M059J (cell line): ENCODE data around the gene PIM1. TPM values are rescaled to one million over a fixed set of nuclear protein-coding genes. Genes with fewer than 3 reads are reported as not detected.
"Not testable (repeated sequence)": the region's sequence is repeated elsewhere in the genome, so short reads cannot be mapped to it uniquely, and the experiment has no call there.

Source experiments
- DNase-seq: peaks from one replicate; pipeline ENCODE4 v3.0.0-alpha.2; 2012; ENCODE audit warnings: low read depth
- total RNA-seq: library from RNA; depleted of rRNA; stranded (reverse); fragments of >200 nt; shearing (Covaris generic); gene quantifications from 2 replicates; pipeline ENCODE4 v1.2.3, GENCODE V29; 2014

PIM1 gene
- total RNA-seq, 1 experiment from 2014 or later = 22.0 TPM

DNA sequence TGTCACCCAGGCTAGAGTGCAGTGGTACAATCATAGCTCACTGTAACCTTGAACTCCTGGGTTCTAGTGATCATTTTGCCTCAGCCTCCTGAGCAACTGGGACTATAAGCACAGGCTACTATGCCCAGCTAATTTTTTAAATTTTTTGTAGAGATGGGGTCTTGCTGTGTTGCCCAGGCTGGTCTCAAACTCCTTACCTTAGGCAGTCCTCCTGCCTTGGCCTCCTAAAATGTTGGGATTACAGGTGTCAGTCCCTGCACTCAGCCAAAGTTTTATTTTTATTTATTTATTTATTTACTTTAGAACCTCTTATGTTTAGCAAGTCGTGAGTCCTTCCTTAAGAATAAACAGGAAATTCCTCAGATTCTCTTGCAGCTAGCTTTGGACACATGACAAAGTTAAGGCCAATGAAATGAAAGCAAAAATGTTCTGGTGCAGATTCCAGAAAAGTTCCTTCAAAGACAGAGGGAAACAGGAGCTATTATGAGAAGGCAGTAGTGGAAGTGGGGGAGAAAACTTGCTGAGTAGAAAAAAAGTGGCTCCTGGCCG, 19.1 kb downstream of the PIM1 start:
- peak; percentile 64 for DNase-seq

DNA sequence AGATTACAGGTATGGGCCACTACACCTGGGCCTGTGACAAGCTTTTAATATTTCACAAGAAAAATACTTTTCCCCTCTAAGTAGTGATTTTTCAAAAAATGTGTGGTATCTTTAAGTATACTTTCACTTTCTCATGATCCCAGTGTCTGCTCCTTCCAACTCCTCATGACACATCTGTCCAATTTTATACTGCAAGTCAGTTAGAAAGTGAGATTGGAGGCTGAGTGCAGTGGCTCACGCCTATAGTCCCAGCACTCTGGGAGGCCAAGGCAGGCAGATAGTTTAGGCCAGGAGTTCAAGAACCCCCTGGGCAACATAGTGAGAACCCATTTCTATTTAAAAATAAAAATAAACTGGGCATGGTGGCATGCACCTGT, 20.2 kb downstream of the PIM1 start:
- DNase-seq = peak; percentile 56

DNA sequence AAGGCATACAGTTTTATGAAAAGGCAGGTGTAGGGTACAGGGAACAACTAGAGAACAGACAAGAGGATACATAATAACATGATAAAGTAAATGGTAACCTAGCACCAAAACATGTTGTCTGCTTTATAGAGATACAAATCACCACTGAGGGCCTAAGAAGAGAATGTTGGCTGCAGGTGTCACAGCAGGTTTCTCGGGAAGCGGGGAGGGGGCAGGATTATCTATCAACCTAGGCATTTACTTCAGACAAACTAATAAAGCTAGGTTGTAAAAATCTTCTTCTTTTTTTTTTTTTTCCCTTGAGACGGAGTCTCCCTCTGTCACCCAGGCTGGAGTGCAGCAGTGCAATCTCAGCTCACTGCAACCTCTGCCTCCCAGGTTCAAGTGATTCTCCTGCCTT, 22.7 kb downstream of the PIM1 start:
- DNase-seq = no peak

DNA sequence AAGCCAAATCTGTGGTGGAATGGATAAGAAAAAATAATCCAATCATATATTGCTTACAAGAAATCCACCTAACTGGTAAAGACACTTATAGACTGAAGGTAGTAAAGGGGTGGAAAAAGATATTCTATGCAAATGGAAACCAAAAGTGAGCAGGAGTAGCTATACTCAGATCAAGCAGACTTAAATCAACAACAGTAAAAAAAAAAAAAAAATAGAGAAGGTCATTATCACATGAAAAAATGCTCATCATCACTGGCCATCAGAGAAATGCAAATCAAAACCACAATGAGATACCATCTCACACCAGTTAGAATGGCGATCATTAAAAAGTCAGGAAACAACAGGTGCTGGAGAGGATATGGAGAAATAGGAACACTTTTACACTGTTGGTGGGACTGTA, 24.9 kb downstream of the PIM1 start:
- not testable (repeated sequence) for DNase-seq

DNA sequence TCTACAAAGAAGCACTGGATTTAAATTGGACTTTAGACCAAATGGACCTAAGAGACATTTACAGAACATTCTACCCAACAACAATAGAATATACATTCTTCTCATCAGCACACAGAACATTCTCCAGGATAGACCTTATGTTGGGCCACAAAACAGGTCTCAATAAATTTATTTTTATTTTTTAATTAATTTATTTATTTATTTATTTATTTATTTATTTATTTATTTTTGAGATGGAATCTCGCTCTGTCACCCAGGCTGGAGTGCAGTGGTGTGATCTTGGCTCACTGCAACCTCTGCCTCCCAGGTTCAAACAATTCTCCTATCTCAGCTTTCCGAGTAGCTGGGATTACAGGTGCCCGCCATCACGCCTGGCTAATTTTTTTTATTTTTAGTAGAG, 26.5 kb downstream of the PIM1 start:
- not testable (repeated sequence) for DNase-seq

DNA sequence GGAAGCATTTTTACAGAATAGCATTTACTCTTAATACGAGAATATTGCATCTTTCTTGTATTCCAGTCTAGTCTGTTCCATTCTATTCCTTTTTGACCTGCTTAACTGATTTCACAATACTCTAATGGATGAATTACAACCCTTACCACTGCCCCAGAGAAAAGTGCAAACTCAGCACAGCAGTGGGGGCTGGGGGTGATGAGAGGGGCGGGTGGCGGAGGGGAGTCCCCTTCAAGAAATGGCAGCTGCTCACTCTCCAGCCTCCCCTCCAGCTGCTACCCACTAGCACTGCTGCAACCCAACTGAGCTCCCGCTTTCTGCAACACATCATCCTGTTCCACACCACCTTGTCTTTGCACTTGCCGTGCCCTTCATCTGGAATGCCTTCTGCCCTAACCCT, 30.1 kb downstream of the PIM1 start:
- no peak for DNase-seq

DNA sequence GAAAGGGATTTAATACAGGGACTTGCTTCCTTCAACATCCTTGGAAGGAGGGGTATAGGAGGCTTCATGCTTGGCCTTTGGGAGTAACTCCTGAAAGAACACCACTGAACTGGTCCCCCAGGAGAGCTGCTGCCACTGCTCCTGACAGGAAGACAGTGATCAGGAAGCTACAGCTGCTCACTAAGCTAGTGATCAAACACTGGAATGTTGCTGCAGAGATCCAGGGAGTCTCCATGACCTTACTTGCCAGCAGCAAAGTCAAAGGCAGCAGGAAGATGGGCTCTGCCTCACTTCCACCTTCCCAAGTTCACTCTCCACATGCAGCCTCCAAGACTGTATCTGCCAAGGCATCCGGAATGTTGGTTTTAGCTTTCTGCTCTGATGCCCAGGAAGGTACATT, 31.8 kb downstream of the PIM1 start:
- no peak for DNase-seq

DNA sequence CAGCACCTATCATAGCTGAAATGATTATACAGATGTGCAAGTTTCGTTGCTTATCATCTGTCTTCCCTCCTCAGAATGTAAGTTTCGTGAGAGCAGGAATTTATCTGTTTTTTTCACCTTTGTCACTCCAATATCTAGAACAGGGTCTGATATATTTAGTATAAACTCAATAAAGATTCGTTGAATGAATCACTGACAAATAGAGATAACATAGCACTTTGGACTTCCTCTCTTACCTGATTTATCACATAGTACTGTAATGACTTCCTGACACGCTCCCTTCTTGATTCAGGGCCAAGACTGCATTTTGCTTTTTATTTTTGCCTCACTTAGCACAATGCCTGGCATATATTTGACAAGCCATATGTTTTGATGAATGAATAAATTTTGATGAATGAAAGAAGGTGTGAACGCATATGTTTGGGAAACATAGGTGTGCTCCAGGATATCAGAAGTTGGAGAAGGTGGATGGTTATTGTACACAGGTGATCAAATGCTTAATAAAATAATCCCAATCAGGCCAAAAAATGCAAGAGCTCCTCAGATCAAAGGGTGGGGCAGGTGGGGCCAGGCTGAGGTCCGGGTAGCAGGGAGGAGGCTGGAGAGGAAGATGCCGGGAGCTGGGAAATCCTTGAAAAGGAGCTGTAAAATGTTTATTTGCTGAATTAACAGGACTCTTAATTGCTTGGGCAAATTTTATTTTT, 33.0 kb downstream of the PIM1 start:
- peak; percentile 71 for DNase-seq

DNA sequence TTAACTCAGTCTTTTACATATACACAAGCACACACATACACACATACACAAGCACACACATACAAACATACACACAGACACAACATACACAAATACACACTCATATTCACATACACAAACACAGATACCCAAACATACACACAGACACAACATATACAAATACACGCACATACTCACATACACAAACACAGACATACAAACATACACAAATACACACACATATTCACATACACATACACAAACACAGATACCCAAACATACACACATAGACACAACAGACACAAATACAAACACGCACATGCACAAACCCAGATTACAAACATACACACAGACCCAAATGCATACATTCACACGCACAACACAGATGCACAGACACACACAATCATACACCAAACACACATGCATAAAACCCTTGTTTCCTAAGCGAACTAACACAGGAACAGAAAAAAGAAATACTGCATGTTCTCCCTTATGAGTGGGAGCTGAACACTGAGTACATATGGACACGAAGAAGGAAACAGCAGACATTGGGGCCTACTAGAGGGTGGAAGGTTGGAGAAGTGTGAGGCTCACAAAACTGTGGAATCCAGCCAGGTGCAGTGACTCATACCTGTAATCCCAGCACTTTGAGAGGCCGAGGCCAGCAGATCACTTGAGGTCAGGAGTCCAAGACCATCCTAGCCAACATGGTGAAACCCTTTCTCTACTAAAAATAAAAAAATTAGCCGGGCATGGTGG, 34.2 kb downstream of the PIM1 start:
- peak; percentile 92 for DNase-seq

DNA sequence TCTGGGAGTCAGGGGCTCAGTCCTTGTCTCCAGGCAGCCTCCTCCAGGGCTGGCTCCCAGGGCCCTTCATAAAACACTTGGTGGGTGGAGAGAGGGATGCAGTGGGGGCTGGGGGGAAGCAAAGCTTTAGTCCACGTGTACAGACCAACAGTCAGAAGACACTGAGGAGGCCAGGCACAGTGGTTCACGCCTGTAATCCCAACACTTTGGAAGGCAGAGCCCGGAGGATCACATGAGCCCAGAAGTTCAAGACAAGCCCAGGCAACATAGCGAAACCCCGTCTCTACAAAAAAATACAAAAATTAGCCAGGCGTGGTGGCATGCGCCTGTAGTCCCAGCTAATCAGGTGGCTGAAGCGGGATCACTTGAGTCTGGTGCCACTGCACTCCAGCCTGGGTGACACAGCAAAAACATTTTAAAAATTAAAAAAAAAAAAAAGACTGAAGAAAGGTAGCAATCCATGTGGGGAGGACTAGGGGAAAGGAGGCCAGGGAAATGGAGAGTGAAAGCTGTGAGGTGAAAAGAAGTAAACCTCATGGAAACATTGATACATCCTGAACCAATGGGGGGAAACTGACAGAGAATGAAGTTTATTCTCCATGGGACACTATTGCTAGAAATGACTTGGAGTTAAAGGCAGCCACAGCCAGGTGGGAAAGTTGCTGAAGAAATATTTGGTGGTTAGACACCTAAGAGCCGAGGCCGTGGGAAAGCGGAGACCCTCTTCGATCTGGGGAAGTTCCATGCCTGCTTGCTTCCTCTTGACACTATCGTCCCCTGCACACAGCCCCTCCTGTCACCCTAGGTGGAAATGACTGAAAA, 35.4 kb downstream of the PIM1 start:
- DNase-seq = no peak

DNA sequence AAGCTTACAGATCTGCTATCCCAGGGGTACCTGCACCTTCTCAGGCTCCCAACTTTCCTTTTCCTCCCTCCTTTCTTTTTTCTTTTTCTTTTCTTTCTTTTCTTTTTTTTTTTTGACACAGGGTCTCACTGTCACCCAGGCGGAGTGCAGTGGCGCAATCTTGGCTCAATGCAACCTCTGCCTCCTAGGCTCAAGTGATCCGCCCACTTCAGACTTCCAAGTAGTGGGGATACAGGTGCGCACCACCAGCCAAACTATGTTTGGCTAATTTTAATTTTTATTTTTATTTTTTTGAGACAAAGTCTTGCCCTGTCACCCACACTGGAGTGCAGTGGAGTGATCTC, 36.0 kb downstream of the PIM1 start:
- DNase-seq = no peak

DNA sequence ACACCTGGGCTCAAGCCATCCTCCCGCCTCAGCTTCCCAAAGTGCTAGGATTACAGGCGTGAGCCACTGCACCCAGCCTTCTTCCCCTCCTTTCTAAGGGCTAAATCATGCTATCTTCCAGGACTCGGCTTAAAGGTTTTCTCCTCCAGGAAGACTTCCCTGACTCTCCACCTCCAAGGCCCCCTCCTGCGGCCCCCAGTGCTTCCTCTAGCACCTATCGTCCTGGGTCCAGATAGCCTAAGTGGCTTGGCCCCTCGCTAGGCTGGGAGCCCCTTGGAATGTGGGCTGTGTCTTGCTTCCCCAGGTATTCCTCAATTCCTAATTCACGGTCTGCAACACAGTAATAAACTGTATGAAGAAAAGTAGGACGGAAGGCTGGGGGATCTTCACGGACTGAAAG, 36.7 kb downstream of the PIM1 start:
- no peak for DNase-seq

DNA sequence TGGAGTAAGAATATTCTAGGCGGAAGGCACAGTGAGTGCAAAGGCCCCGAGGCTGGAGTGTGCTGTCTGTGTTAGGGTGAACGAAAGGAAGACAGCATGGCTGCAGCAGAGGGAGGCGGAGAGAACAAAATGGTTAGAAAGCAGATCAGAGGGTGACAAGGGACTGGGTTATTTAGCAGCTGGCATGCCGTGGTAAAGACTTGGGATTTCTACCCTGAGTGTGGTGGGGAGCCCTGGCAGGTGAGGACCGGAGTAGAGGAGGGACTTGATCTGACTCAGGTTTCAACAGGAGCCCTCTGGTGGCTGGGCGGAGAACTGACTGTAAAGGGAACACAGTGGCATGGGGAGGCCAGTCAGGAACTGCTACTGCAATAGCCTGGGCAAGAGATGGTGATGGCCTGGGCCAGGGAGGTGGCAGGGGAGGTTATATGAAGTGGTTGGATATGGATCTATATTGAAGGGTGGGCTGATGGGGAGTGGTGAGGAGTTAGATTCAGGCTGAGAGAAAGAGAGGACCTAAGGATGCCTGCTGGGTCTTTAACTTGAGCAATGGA, 38.0 kb downstream of the PIM1 start:
- DNase-seq = peak; percentile 85

DNA sequence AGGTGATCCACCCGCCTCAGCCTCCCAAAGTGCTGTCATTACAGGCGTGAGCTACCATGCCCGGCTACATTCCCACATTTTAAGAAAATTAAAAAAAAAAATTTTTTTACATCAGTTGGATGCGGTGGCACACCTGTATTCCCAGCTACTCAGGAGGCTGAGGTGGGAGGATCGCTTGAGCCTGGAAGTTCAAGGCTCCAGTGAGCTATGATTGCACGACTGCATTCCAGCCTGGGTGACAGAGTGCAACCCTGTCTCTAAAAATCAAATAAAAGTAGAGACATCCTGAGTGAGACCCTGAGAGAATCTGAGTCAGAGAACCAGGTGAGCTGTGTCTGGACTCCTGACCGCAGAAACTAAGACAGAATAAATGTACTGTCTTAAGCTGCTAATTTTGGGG, 38.8 kb downstream of the PIM1 start:
- no peak for DNase-seq

DNA sequence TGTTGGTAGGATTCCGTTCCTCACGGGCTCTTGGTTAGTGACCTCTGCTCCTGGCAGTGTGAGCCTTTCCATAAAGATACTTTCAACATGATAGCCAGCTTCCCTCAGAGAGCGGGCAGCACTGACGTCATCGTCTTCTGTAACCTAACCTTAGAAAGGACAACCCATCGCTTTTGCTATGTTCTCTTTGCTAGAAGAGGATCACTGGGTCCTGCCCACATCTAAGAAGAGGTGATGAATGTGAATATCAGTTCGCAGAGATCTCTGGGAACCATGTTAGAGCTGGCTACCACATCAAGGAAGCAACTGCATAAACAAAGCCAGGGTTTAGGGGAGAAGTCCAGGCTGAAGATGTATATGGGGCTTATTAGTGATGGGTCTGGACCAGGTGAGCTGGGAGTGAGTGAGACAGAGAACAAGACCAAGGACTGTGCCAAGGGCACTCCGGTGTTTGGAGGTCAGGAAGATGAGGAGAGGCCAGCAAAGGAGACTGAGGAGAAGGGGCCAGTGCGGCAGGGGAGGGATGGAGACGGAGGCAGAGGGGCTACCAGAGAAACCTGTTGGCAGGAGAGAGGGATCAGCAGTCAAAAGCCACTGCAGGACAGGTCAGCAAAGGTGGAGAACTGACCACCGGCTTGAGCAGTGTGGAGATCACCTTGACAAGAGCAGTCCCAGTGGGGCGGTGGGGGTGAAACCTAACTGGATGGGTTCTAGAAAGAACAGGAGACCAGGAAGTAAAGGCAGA, 39.7 kb downstream of the PIM1 start:
- no peak for DNase-seq

DNA sequence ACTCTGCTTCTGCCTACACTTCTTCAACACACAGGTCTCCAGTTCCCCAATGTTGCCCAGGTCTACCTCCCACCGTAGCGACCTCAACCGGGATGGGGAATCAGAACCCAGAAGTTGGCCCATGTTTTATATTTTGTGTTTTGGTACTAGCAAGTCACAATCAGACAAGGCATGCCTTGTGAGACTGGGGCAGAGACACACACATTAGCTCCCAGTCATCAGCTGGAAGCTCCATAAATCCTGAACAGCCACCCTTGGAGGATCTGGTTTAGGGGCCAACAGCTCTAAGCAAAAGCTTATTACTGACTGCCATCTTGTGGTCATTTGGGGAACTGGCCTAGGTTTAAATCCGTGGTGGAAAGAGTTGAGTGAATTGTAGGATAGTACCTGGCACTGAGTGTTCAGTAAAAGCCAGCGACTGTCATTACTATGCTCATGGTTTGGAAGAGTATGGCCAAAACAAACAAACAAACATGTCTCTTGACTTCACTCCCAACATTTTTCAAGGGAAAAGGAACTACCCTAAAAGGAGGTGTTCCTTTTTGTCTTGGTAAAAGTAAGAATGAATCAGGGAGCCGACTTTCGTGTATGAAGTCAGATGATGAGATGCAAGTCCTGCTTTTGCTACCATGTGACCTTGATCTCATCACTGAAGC, 40.5 kb downstream of the PIM1 start:
- peak; percentile 89 for DNase-seq

DNA sequence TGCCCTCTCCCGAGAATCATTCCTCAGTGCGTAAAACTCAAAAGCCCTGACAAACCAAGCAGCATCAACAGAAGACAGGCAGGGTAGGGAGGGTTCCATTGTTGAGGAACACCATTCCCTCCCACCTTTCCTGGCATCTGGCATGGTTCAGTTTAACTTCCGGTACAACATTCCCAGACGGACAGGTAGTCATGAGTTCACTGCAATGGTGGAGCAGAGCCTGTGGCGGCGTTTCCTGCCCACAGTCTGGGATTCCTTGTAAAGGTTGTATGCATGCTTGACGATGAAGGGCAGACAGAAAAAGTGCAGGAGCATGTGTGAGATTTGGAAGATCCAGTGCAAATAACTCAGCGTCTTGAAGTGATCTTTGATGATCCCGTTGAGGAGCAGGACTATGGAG, 42.3 kb downstream of the PIM1 start:
- no peak for DNase-seq

DNA sequence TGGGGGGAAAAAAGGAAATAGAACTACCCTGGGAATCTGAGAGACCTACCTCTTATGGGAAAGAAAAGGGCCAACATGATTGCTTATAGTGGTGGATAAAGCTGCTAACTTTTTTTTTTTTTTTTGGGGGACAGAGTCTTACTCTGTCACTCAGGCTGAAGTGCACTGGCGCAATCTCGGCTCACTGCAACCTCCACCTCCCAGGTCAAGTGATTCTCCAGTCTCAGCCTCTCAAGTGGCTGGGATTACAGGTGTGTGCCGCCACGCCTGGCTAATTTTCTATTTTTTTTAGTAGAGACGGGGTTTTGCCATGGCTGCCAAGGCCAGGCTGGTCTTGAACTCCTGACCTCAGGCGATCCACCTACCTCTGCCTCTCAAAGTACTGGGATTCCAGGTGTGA, 48.1 kb downstream of the PIM1 start:
- no peak for DNase-seq

DNA sequence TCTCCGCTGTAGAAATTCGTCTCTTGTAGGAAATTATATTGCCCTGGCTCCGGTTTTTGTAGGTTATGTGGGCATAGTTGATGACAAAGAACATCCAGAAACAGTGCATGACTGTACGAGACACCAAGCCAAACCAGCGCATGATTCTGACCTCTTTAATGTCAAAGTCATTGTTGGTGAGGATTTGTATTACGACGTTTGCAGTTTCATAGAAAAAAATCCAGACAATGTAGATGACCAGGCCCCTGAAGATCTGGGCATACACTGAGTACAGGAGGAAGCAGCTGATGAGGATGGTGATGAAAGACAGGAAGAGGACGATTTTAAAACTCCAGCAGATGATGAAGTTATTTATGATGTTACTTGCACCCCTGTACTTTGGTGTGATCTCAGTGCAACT, 48.6 kb downstream of the PIM1 start:
- no peak for DNase-seq

DNA sequence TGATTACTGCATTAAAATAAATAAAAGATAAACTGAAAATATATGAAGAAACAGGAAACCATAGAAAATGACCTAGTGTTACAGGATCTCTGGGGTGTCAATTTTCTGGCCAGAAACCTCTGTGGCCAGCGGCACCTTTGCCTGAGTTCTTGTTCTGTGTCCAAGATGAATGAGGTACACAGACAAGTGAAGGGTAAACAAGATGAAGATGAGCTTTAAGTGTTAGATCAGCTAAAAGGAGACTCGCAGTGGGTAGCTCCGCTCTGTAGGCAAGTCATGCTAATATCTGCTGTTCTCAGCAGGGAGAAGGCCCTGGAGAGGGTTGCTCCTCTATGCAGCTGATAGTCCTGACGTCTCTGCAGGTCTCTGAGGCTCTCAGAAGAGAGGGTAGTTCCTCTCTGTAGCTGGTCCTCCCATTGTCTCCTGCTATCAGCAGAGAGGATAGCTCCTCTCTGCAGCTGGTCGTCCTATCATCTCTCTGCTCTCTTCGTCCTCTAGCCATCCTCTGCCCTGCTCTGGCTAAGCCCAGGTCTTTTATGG, 51.7 kb downstream of the PIM1 start:
- DNase-seq = no peak
